Thymus (tissue), 11 donors: ENCODE measurements around the gene IGSF21. TPM values are rescaled to one million over a fixed set of nuclear protein-coding genes. Genes with fewer than 3 reads are reported as not detected.

Experiments used
- DNase-seq, 9 donors: peaks; one replicate each; pipeline ENCODE4 v3.0.0-alpha.2; 2013; ENCODE audit warnings: low spot score in 9 of 9, low read depth in 6 of 9, missing footprints in 1 of 9
- H3K27ac ChIP-seq, 2 donors: one replicate each; pipeline ENCODE4 v1.5.1; 2013; ENCODE audit warnings: control low read depth in 1 of 2, low read depth in 1 of 2, low read length in 1 of 2, mild to moderate bottlenecking in 1 of 2, moderate library complexity in 1 of 2
- H3K27me3 ChIP-seq, 2 donors: one replicate each; pipeline ENCODE4 v1.5.1; 2013; ENCODE audit warnings: low read length in 1 of 2; ENCODE audit not compliant: control insufficient read depth in 2 of 2, insufficient read depth in 1 of 2
- H3K36me3 ChIP-seq, 2 donors: one replicate each; pipeline ENCODE4 v1.5.1; 2013; ENCODE audit warnings: low read length in 1 of 2, mild to moderate bottlenecking in 1 of 2, moderate library complexity in 1 of 2; ENCODE audit not compliant: control insufficient read depth in 2 of 2, insufficient read depth in 2 of 2
- H3K4me1 ChIP-seq, 2 donors: one replicate each; pipeline ENCODE4 v1.5.1; 2013; ENCODE audit warnings: low read length in 2 of 2; ENCODE audit not compliant: control insufficient read depth in 2 of 2, insufficient read depth in 2 of 2
- H3K4me3 ChIP-seq, 2 donors: one replicate each; pipeline ENCODE4 v1.5.1; 2013; ENCODE audit warnings: low read length in 2 of 2, control low read depth in 1 of 2, mild to moderate bottlenecking in 1 of 2
- H3K9me3 ChIP-seq, 2 donors: one replicate each; pipeline ENCODE4 v1.5.1; 2013; ENCODE audit warnings: low read length in 1 of 2, mild to moderate bottlenecking in 1 of 2; ENCODE audit not compliant: control insufficient read depth in 2 of 2, insufficient read depth in 1 of 2
- WGBS: extraction: QIAGEN DNeasy Blood & Tissue Kit; methylation state at CpG from one replicate; pipeline ENCODE4 v1.1.7; 2013; 5-methylcytosine and 5-hydroxymethylcytosine counted together
- polyA plus RNA-seq: library from polyadenylated mRNA; stranded (reverse); fragments of 200-250 nt; gene quantifications from one replicate; pipeline ENCODE4 v1.2.3, GENCODE V29; 2013
- total RNA-seq: library from RNA; stranded (reverse); fragments of 120-200 nt; gene quantifications from one replicate; pipeline ENCODE4 v1.2.4, GENCODE V29; 2013
- donor health status: healthy.

The IGSF21 gene
- total and polyA plus RNA-seq, 2 donors = 0.85 to 2.1 TPM

DNA sequence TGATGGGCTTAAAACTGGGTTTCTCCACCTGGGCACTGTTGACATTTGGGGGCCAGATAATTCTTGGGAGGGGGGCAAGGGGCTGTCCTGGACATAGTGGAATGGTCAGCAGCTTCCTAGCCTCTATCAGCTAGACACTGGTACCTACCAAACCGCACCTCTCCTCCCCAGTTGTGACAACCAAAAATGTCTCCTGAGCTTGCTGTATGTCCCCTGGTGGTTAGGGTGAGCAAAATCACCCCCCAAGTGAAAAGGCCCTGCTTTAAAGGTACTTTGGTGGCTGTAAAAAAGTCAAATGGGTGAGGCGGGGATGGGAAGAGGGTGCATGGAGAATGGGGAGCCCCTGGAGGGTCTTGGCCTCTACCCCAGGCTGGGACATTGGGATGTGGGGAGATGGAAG is 182.0 kb downstream of the IGSF21 start:
- DNase-seq = no peak
- no peaks in the 10 kb centered on the region for H3K9me3 ChIP-seq
- no peaks in the 10 kb centered on the region for H3K4me1 ChIP-seq
- no peaks in the 10 kb centered on the region for H3K36me3 ChIP-seq
- H3K27me3 ChIP-seq = peaks cover 0 to 8% of the 10 kb centered on the region in 2 donors
- 92% methylated on average over 2 of the region's 2 CpGs for WGBS
- no peak overlapping the region for H3K27ac ChIP-seq
- no peak overlapping the region for H3K4me3 ChIP-seq

DNA sequence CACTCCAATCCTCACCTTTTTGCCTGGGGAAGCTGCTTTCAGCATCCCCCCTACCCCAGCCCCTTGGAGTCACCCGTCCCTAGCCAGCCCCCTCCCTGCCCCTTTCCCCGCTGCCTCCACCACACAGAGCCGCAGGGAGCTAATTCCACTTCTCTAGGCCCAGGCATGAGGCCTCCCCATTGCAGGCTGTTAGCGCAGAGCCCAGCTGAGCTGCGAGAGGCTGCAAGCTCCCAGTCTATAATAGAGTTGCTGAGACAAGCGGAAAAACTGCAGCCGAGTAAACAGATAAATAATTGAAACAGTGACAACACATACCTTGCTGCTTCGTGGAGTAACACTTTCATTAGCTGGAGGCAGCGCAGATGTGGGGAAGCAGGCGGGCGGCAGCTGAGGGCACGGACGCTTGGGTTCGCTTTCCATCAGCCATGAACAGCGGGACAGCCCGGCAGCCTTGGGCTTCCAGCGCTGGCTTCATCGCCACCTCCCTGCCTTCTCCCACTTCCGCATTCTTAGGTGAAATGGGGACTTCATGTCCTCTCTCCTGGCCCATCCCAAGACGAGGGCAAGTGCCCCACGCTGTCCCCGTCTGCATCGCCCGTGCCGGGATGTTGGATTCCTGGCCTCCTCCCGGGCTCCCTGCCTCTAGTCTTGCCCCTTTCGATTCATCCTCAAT is 183.3 kb downstream of the IGSF21 start:
- H3K9me3 ChIP-seq = no peaks in the 10 kb centered on the region
- no peaks in the 10 kb centered on the region for H3K4me1 ChIP-seq
- no peak overlapping the region for H3K27ac ChIP-seq
- H3K36me3 ChIP-seq = no peaks in the 10 kb centered on the region
- H3K27me3 ChIP-seq = peaks cover 0 to 18% of the 10 kb centered on the region in 2 donors
- 60% methylated on average over 27 of the region's 27 CpGs for WGBS
- no peak for DNase-seq
- no peak overlapping the region for H3K4me3 ChIP-seq

DNA sequence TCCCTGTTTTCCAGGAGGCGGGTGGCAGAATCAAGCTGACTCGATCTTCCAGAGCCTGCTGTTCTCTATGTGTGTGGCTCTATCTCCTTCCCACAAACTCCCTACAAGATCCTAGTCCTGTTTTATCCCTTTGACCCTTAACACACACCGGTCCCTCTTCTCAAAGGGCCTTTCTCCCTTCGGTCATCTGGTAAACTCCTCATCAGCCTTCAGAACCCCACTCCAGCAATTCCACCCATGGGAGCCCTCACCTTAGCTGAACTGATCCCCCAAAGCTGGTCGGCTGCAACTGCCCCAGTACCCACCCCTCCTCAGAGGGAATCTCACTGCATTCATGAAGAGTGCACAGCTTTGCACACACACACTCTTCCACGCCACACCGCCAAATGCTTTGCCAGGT is 184.9 kb downstream of the IGSF21 start:
- no peak for DNase-seq
- Histone ChIP-seq H3K27ac (no peak overlapping the region), H3K27me3 (peaks cover 0 to 18% of the 10 kb centered on the region in 2 donors), H3K9me3 (no peaks in the 10 kb centered on the region), H3K4me1 (no peaks in the 10 kb centered on the region), H3K4me3 (no peak overlapping the region), H3K36me3 (no peaks in the 10 kb centered on the region)
- 92% methylated on average over 7 of the region's 7 CpGs for WGBS

DNA sequence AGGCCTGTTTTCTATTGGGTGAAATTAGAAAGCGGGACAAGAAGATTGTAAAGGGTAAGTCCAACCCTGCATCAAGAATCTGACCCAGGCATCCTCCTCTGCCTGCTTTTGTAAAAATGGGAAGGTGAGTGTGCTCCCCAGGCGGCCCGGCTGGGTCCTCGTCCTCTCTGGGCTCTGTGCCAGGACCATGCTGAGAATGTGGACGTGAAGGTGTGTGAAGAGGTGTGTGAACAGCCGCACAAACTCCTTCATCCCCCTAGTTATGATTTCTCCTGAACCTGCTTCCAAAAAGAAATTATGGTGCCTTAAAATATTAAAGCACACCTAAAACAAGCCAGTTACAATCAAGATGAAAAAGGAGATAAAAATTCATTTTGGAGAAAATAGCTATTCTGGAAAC is 185.7 kb downstream of the IGSF21 start:
- no peaks in the 10 kb centered on the region for H3K4me1 ChIP-seq
- H3K27me3 ChIP-seq = peaks cover 0 to 18% of the 10 kb centered on the region in 2 donors
- 88% methylated on average over 6 of the region's 6 CpGs for WGBS
- no peaks in the 10 kb centered on the region for H3K36me3 ChIP-seq
- H3K4me3 ChIP-seq = no peak overlapping the region
- no peak overlapping the region for H3K27ac ChIP-seq
- no peak for DNase-seq
- H3K9me3 ChIP-seq = no peaks in the 10 kb centered on the region

DNA sequence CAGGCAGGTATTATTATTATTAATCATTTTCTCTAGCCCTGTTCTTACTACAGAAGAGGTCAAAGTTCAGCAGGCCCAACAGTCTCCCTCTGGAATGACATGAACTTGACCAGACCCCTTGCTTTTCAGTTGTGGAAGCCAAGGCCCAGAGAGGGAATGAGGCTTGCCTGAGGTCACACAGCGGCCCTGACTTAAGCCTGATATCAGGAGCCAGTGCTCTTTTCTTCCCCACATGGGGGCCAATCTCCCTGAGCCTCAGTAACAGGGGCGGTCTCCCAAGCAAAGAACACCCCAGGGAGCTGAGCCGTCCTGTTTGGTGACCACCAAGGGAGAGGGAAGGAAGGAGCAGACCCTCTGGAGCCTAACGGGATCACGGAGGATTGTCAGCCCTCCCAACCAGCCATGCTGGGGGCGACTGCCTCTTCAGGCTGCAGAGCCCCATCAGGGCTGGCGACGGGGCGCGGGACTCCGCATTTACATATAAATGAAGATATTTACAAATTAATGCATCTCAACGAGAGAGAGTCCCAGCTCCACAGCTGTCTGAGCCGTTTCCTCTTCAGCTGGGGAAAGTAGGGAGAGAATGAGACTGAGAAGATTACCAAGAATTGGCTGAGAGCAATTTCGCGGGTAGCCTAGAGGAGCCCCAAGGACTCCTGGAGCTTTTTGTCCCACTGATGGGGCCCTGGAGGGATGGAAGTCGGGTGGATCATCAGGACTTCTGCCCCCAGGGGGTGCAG is 187.0 kb downstream of the IGSF21 start:
- no peaks in the 10 kb centered on the region for H3K36me3 ChIP-seq
- H3K4me1 ChIP-seq = no peaks in the 10 kb centered on the region
- H3K4me3 ChIP-seq = no peak overlapping the region
- no peak overlapping the region for H3K27ac ChIP-seq
- 29% methylated on average over 16 of the region's 16 CpGs for WGBS
- no peaks in the 10 kb centered on the region for H3K9me3 ChIP-seq
- H3K27me3 ChIP-seq = peaks cover 0 to 18% of the 10 kb centered on the region in 2 donors
- DNase-seq = no peak

DNA sequence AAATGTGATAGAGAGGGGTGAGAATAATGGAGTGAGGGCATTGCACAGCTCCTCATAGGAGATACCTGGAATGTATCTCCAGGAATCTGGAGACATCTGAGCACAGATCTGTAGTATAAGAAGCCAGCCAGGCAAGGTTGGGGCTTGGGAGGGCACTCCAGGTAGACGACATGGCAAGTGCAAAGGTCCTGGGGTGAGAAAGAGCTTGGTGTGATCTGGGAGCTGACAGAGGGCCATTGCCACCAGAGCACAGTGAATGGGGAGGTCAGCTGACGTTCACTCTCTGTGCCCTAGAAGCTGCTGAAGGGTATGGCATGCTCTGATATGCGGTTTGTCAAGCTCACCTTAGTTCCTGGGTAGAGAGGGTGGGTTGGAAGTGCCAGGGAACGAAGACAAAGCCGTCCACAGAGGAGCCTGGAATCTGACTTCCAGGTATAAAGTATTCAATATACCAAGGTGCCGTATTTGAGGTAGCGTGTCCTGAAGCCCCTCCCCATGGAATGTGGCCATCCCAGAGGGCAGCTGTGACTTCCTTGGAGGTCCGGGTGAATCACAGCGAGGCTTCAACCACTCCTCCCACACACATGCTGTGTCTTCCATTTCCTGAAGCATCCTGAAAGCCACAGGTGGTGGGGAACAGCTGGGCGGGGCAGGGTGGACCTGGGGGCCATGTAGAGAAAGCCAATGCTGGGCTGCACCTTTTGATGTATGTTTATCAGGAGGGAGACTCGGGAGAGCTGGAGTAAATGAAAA is 190.5 kb downstream of the IGSF21 start:
- 34% methylated on average over 11 of the region's 11 CpGs for WGBS
- H3K27me3 ChIP-seq = peaks cover 0 to 13% of the 10 kb centered on the region in 2 donors

DNA sequence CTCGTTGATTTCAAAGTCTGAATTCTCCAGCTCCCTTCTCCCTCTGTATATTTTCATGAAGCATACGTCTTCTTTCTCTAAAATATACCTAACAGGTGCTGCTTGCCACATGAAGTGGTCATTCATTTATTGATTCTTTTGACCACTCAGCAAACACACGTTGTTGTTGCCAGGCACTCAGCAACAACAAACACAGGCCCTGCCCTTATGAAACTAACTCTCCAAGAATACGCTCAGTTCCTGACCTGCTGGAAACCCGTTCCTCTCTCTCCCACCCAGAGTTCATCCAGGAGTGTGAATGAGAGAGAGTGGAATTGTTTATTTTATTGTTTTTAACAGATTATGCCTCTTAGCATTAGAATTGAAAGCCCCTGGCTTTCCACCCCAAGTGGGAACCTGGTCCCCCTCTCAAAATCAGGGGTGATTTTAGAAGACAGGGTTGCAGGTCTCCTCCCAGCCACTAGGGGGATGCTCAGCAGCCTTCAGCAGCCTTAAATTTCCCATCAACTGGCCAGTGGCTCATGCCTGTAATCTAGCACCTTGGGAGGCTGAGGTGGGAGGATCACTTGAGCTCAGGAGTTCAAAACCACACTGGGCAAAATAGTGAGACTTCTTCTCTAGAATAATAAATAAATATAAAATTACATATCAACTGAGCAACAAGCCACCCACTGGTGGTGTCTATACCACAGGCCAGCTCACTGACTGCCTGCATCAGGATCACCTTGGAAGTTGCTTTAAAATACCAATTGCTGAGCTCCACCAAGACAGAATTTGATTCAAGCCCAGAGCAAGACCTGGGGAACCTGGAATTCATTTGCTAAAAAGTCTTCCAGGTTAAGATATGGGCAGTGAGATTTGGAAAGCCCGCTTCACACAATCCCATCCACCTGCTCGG is 192.1 kb downstream of the IGSF21 start:
- no peaks in the 10 kb centered on the region for H3K36me3 ChIP-seq
- peak in 3 of 9 donors; percentile 2 to 9 (median 2) for DNase-seq
- no peak overlapping the region for H3K27ac ChIP-seq
- peaks cover 0 to 8% of the 10 kb centered on the region in 2 donors for H3K27me3 ChIP-seq
- no peak overlapping the region for H3K4me3 ChIP-seq
- no peaks in the 10 kb centered on the region for H3K4me1 ChIP-seq
- 76% methylated on average over 7 of the region's 7 CpGs for WGBS
- H3K9me3 ChIP-seq = no peaks in the 10 kb centered on the region

More for the DNA sequence above, 190.5 kb downstream of the IGSF21 start:
- Histone ChIP-seq H3K4me1 (no peaks in the 10 kb centered on the region), H3K9me3 (no peaks in the 10 kb centered on the region), H3K4me3 (no peak overlapping the region), H3K27ac (no peak overlapping the region), H3K36me3 (no peaks in the 10 kb centered on the region)
- no peak for DNase-seq

DNA sequence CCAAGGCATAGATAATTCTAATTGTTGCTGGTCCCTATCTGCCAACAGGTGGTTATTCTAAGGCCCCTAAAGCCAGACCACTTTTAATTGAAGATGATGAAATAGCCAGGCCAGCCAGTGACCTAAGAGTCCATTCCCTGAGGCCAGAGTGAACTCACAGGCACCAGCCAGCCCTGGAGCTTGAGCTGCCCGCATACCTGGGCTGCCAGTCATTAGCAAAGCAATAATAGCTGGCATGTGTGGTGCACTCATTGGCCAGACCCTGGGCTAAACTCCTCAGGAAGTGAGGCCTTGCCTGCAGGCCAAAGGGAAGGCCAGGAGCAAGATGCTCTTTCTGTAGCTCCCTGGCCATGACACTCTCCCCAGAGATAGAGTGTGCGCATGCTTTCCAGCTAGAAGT is 192.8 kb downstream of the IGSF21 start:
- Histone ChIP-seq H3K36me3 (no peaks in the 10 kb centered on the region), H3K27me3 (peaks cover 0 to 3% of the 10 kb centered on the region in 2 donors), H3K9me3 (no peaks in the 10 kb centered on the region), H3K4me1 (no peaks in the 10 kb centered on the region), H3K27ac (no peak overlapping the region), H3K4me3 (no peak overlapping the region)
- no peak for DNase-seq
- WGBS = 95% methylated on average over 2 of the region's 2 CpGs
